Measurements from ENCODE around the gene CCDC157.

Gene CCDC157

DNA sequence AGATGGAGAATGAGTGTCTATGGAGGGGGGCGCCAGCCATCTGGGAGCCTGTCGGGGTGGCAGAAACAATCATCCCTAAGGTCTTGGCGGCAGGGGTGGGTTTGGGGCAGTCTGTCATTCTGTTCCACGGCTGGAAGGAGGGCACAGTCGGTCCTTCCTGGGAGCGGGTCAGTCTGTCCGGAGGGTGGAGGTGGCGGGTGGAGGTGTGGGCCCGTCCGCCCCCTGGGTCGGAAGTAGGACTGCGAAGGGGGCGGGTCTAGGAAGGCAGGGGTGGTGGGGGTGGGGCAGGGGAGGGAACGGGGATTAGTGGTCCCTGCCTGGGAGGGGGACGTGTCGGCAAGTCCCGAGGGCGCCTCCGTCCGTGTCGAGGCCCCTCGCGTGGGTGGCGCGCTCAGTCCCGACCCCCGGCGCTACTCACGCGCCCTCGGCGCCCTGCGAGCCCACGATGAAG, 30.5 kb upstream of the CCDC157 start (continued):
- no peak for TF ChIP-seq ZNF155 (tag by site-specific recombination; IDR thresholded peaks at IDR 0.05)
- no peak for TF ChIP-seq ZNF626 (tag by site-specific recombination; IDR thresholded peaks at IDR 0.05)
- TF ChIP-seq ZNF239 (tag by site-specific recombination; IDR thresholded peaks at IDR 0.05) = no peak
- TF ChIP-seq ZNF174 (tag by site-specific recombination; IDR thresholded peaks at IDR 0.05) = no peak
- TF ChIP-seq PBX3 (CRISPR knock-in tag; IDR thresholded peaks at IDR 0.05) = no peak
- TF ChIP-seq ZNF341 (tag by site-specific recombination; IDR thresholded peaks at IDR 0.05; ENCODE audit: low read depth) = peak; percentile 79
- TF ChIP-seq, protein P1, sequence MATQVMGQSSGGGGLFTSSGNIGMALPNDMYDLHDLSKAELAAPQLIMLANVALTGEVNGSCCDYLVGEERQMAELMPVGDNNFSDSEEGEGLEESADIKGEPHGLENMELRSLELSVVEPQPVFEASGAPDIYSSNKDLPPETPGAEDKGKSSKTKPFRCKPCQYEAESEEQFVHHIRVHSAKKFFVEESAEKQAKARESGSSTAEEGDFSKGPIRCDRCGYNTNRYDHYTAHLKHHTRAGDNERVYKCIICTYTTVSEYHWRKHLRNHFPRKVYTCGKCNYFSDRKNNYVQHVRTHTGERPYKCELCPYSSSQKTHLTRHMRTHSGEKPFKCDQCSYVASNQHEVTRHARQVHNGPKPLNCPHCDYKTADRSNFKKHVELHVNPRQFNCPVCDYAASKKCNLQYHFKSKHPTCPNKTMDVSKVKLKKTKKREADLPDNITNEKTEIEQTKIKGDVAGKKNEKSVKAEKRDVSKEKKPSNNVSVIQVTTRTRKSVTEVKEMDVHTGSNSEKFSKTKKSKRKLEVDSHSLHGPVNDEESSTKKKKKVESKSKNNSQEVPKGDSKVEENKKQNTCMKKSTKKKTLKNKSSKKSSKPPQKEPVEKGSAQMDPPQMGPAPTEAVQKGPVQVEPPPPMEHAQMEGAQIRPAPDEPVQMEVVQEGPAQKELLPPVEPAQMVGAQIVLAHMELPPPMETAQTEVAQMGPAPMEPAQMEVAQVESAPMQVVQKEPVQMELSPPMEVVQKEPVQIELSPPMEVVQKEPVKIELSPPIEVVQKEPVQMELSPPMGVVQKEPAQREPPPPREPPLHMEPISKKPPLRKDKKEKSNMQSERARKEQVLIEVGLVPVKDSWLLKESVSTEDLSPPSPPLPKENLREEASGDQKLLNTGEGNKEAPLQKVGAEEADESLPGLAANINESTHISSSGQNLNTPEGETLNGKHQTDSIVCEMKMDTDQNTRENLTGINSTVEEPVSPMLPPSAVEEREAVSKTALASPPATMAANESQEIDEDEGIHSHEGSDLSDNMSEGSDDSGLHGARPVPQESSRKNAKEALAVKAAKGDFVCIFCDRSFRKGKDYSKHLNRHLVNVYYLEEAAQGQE (tag by site-specific recombination; IDR thresholded peaks at IDR 0.05) = no peak
- TF ChIP-seq MZF1 (tag by site-specific recombination; IDR thresholded peaks at IDR 0.05; ENCODE audit: borderline replicate concordance) = no peak
- TF ChIP-seq, protein P2, sequence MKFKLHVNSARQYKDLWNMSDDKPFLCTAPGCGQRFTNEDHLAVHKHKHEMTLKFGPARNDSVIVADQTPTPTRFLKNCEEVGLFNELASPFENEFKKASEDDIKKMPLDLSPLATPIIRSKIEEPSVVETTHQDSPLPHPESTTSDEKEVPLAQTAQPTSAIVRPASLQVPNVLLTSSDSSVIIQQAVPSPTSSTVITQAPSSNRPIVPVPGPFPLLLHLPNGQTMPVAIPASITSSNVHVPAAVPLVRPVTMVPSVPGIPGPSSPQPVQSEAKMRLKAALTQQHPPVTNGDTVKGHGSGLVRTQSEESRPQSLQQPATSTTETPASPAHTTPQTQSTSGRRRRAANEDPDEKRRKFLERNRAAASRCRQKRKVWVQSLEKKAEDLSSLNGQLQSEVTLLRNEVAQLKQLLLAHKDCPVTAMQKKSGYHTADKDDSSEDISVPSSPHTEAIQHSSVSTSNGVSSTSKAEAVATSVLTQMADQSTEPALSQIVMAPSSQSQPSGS (tag by site-specific recombination; IDR thresholded peaks at IDR 0.05; ENCODE audit: low read depth) = no peak
- TF ChIP-seq ZEB2 (tag by site-specific recombination; IDR thresholded peaks at IDR 0.05) = no peak
- TF ChIP-seq, protein P3, sequence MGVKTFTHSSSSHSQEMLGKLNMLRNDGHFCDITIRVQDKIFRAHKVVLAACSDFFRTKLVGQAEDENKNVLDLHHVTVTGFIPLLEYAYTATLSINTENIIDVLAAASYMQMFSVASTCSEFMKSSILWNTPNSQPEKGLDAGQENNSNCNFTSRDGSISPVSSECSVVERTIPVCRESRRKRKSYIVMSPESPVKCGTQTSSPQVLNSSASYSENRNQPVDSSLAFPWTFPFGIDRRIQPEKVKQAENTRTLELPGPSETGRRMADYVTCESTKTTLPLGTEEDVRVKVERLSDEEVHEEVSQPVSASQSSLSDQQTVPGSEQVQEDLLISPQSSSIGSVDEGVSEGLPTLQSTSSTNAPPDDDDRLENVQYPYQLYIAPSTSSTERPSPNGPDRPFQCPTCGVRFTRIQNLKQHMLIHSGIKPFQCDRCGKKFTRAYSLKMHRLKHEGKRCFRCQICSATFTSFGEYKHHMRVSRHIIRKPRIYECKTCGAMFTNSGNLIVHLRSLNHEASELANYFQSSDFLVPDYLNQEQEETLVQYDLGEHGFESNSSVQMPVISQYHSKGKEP (tag by site-specific recombination; IDR thresholded peaks at IDR 0.05) = no peak
- TF ChIP-seq ZFP69B (tag by site-specific recombination; IDR thresholded peaks at IDR 0.05) = peak; percentile 82; the same call in 1 of the 2 replicates
- TF ChIP-seq, protein P4, sequence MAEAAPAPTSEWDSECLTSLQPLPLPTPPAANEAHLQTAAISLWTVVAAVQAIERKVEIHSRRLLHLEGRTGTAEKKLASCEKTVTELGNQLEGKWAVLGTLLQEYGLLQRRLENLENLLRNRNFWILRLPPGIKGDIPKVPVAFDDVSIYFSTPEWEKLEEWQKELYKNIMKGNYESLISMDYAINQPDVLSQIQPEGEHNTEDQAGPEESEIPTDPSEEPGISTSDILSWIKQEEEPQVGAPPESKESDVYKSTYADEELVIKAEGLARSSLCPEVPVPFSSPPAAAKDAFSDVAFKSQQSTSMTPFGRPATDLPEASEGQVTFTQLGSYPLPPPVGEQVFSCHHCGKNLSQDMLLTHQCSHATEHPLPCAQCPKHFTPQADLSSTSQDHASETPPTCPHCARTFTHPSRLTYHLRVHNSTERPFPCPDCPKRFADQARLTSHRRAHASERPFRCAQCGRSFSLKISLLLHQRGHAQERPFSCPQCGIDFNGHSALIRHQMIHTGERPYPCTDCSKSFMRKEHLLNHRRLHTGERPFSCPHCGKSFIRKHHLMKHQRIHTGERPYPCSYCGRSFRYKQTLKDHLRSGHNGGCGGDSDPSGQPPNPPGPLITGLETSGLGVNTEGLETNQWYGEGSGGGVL (tag by site-specific recombination; IDR thresholded peaks at IDR 0.05) = peak; percentile 82
- TF ChIP-seq ZNF26 (tag by site-specific recombination; IDR thresholded peaks at IDR 0.05) = no peak
- TF ChIP-seq OVOL3 (tag by site-specific recombination; IDR thresholded peaks at IDR 0.05) = no peak
- TF ChIP-seq ZNF561 (tag by site-specific recombination; IDR thresholded peaks at IDR 0.05; ENCODE audit: borderline replicate concordance) = no peak
- TF ChIP-seq ZNF266 (tag by site-specific recombination; IDR thresholded peaks at IDR 0.05; ENCODE audit: low read depth) = no peak
- TF ChIP-seq, protein P5, sequence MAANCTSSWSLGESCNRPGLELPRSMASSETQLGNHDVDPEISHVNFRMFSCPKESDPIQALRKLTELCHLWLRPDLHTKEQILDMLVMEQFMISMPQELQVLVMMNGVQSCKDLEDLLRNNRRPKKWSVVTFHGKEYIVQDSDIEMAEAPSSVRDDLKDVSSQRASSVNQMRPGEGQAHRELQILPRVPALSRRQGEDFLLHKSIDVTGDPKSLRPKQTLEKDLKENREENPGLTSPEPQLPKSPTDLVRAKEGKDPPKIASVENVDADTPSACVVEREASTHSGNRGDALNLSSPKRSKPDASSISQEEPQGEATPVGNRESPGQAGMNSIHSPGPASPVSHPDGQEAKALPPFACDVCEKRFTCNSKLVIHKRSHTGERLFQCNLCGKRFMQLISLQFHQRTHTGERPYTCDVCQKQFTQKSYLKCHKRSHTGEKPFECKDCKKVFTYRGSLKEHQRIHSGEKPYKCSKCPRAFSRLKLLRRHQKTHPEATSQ (tag by site-specific recombination; IDR thresholded peaks at IDR 0.05) = no peak; the same call in 1 of the 2 replicates
- TF ChIP-seq ZNF169 (tag by site-specific recombination; IDR thresholded peaks at IDR 0.05) = no peak
- no peak for TF ChIP-seq ZNF530 (tag by site-specific recombination; IDR thresholded peaks at IDR 0.05; ENCODE audit: low read depth)
- no peak for TF ChIP-seq REPIN1 (tag by site-specific recombination; IDR thresholded peaks at IDR 0.05; ENCODE audit: low read depth)
- TF ChIP-seq, protein P6, sequence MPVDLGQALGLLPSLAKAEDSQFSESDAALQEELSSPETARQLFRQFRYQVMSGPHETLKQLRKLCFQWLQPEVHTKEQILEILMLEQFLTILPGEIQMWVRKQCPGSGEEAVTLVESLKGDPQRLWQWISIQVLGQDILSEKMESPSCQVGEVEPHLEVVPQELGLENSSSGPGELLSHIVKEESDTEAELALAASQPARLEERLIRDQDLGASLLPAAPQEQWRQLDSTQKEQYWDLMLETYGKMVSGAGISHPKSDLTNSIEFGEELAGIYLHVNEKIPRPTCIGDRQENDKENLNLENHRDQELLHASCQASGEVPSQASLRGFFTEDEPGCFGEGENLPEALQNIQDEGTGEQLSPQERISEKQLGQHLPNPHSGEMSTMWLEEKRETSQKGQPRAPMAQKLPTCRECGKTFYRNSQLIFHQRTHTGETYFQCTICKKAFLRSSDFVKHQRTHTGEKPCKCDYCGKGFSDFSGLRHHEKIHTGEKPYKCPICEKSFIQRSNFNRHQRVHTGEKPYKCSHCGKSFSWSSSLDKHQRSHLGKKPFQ (tag by site-specific recombination; IDR thresholded peaks at IDR 0.05) = no peak
- TF ChIP-seq ZIC2 (tag by site-specific recombination; IDR thresholded peaks at IDR 0.05) = no peak
- peak; percentile 59 for TF ChIP-seq GLIS1 (tag by site-specific recombination; IDR thresholded peaks at IDR 0.05)
- TF ChIP-seq ZNF112 (tag by site-specific recombination; IDR thresholded peaks at IDR 0.05) = no peak
- TF ChIP-seq HOXC10 (CRISPR knock-in tag; IDR thresholded peaks at IDR 0.05) = no peak
- no peak for TF ChIP-seq ZNF133 (tag by site-specific recombination; IDR thresholded peaks at IDR 0.05)
